Stimulated activated naive CD4-positive, alpha-beta T cell treated with Interleukin-2 at 50 U/mL for 16 hours (primary cell): ENCODE measurements around the gene PPEF2.
"Not testable (repeated sequence)": the region's sequence is repeated elsewhere in the genome, so short reads cannot be mapped to it uniquely, and the experiment has no call there.

ENCODE experiments used
- DNase-seq: peaks from one replicate; lab custom pipeline; 2025; lab: John Stamatoyannopoulos, UW

PPEF2 gene

GRCh38 chr4:75895744-75896314 is 6.4 kb downstream of the PPEF2 start:
- no peak for DNase-seq

- DNase-seq, result no peak
Measured at GRCh38 chr4:75892508-75892907, 9.7 kb downstream of the PPEF2 start.

- DNase-seq, result no peak
Measured at GRCh38 chr4:75891611-75892010, 10.6 kb downstream of the PPEF2 start.

GRCh38 chr4:75889537-75890199 is 12.6 kb downstream of the PPEF2 start:
- no peak for DNase-seq

- no peak for DNase-seq
Measured at GRCh38 chr4:75886104-75886503, 16.1 kb downstream of the PPEF2 start.

GRCh38 chr4:75881476-75881875 is 20.8 kb downstream of the PPEF2 start:
- no peak for DNase-seq

- DNase-seq, result no peak
Measured at GRCh38 chr4:75880278-75880677, 22.0 kb downstream of the PPEF2 start.

GRCh38 chr4:75878246-75878756 is 24.0 kb downstream of the PPEF2 start:
- no peak for DNase-seq

GRCh38 chr4:75876218-75876617 is 26.0 kb downstream of the PPEF2 start:
- no peak for DNase-seq

GRCh38 chr4:75869100-75869499 is 33.2 kb downstream of the PPEF2 start:
- DNase-seq, result no peak

GRCh38 chr4:75867130-75867529 is 35.1 kb downstream of the PPEF2 start:
- no peak for DNase-seq

- DNase-seq, result no peak
Measured at GRCh38 chr4:75860606-75861005, 41.6 kb downstream of the PPEF2 start.

GRCh38 chr4:75858721-75859120 is 43.5 kb downstream of the PPEF2 start:
- no peak for DNase-seq

- no peak for DNase-seq
Measured at GRCh38 chr4:75849461-75849860, 52.8 kb downstream of the PPEF2 start.

GRCh38 chr4:75848891-75849290 is 53.4 kb downstream of the PPEF2 start:
- no peak for DNase-seq

- not testable (repeated sequence) for DNase-seq
Measured at GRCh38 chr4:75848171-75848760, 54.0 kb downstream of the PPEF2 start.

GRCh38 chr4:75845992-75846391 is 56.3 kb downstream of the PPEF2 start:
- no peak for DNase-seq

- no peak for DNase-seq
Measured at GRCh38 chr4:75844151-75844662, 58.0 kb downstream of the PPEF2 start.

- no peak for DNase-seq
Measured at GRCh38 chr4:75843596-75843995, 58.7 kb downstream of the PPEF2 start.

GRCh38 chr4:75841641-75842520 is 60.4 kb downstream of the PPEF2 start:
- no peak for DNase-seq

GRCh38 chr4:75834772-75835154 is 67.5 kb downstream of the PPEF2 start:
- no peak for DNase-seq

- DNase-seq, result no peak
Measured at GRCh38 chr4:75834095-75834771, 68.0 kb downstream of the PPEF2 start.
